IPS DF 6.9 (cell line): ENCODE data around the gene ITGB6.

ENCODE experiments used
- DNase-seq: peaks from one replicate; pipeline ENCODE4 v3.0.0-alpha.2; 2013; ENCODE audit warnings: low read depth, low spot score
- H3K27ac ChIP-seq: one replicate; pipeline ENCODE4 v1.5.1; 2013; ENCODE audit warnings: low read length, control low read depth
- H3K27me3 ChIP-seq: 2 replicates; pipeline ENCODE4 v1.6.1; 2013; ENCODE audit warnings: mild to moderate bottlenecking, low read length; ENCODE audit not compliant: control insufficient read depth, insufficient read depth
- H3K36me3 ChIP-seq: 2 replicates; pipeline ENCODE4 v1.6.1; 2013; ENCODE audit warnings: low read length; ENCODE audit not compliant: control insufficient read depth, insufficient read depth
- H3K4me1 ChIP-seq: 2 replicates; pipeline ENCODE4 v1.6.1; 2013; ENCODE audit warnings: low read length; ENCODE audit not compliant: control insufficient read depth, insufficient read depth
- H3K4me3 ChIP-seq: 2 replicates; pipeline ENCODE4 v1.5.1; 2013; ENCODE audit warnings: mild to moderate bottlenecking, low read length
- H3K9me3 ChIP-seq: 2 replicates; pipeline ENCODE4 v1.6.1; 2013; ENCODE audit warnings: low read length, inconsistent platforms; ENCODE audit not compliant: control insufficient read depth, insufficient read depth
- WGBS: extraction: QIAGEN DNeasy Blood & Tissue Kit; methylation state at CpG from one replicate; pipeline ENCODE4 v1.1.7; 2013; ENCODE audit warnings: mixed read lengths, missing lambda C conversion rate; ENCODE audit not compliant: insufficient read length, insufficient coverage; 5-methylcytosine and 5-hydroxymethylcytosine counted together

The ITGB6 gene

DNA sequence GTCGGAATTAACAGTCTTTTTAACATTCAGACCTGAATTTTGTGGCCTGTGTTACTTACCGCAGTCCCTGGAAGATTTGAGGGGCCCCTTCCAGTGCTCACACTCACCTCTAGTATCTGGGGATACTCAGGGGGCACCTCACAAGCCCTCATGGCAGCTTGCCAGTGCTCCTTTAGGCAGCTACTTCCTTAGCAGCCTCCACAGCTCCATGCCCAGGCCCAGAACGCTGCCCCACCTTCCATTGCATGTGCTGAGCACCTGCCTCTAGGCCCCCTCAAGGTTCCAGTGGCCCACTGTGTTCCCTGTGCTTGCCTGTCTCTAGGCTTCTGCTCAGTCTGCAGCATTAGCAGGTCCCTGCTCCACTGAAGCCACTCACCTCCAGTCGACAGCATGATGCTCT is 107.6 kb downstream of the ITGB6 start:
- Histone ChIP-seq H3K4me1 (no peaks in the 10 kb centered on the region), H3K27me3 (no peaks in the 10 kb centered on the region), H3K4me3 (no peak overlapping the region), H3K36me3 (no peaks in the 10 kb centered on the region), H3K27ac (no peak overlapping the region), H3K9me3 (peaks cover 12% of the 10 kb centered on the region)
- no peak for DNase-seq
- no CpG with 5 or more reads among the region's 4 CpGs for WGBS

DNA sequence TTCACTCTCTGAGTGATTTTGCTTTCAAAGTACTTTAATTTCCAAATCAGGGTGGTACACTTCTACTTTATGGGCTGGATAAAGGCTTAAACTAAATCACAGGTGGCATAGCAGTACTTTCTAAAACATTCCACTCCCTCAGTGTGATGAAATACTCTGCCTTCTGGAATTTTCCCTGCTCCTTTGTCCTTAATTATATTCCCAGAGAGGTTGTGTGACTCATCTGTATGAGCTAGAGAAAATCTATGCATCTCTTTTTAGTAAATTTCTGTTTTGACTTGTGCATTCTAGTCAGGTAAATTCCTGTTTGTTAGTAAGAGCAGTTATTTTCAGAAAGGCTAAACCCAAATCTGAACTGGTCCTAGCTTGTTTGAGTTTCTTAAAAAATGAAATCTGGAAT is 108.7 kb downstream of the ITGB6 start:
- Histone ChIP-seq H3K4me3 (no peak overlapping the region), H3K9me3 (peaks cover 13% of the 10 kb centered on the region), H3K27ac (no peak overlapping the region), H3K4me1 (no peaks in the 10 kb centered on the region), H3K36me3 (no peaks in the 10 kb centered on the region), H3K27me3 (no peaks in the 10 kb centered on the region)
- no peak for DNase-seq

DNA sequence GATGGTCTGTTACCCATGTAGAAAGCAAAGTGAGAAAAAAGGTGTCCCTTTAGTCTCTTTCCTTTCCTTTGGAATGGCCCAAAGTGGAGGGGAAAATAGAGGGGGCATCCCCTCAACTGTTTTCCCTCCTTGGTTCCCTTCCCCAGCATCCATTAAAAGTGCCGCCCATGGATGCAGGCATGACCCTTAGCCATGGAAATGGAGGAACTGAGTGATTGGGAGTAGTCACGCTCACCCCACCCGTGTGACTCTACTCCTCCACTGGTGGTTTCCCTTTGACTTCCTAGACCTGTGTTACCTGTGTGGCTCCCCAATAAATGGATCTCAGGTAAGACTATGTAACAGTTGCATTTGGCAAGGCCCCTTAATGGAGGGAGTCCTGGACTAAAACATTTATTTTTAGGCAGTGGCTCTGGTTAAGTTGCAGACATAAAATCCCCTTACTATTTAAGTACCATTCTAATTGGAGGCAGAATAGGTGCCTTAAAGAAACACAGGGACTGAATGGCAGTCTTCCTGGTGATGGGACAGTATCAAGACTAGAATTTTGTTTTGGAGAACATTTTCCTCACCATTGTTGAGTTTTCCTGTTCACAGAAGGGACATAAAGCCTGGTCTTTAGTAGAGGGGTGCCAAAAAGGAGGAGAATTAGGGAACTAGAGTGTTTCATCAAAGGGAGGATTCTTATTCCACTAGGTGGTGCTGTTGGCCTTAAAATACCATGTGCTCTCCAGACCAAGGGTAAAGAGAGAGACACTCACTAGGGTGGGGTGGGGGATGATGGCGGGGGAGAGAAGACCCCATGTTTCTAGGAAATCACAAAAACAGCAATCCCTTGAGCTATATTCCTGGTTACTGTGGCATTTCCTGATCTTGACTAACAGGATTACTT is 112.0 kb downstream of the ITGB6 start:
- Histone ChIP-seq H3K4me1 (no peaks in the 10 kb centered on the region), H3K27ac (no peak overlapping the region), H3K4me3 (no peak overlapping the region), H3K36me3 (no peaks in the 10 kb centered on the region), H3K9me3 (peaks cover 12% of the 10 kb centered on the region), H3K27me3 (no peaks in the 10 kb centered on the region)
- peak; percentile 5 for DNase-seq
- WGBS, result no CpG with 5 or more reads among the region's 4 CpGs

DNA sequence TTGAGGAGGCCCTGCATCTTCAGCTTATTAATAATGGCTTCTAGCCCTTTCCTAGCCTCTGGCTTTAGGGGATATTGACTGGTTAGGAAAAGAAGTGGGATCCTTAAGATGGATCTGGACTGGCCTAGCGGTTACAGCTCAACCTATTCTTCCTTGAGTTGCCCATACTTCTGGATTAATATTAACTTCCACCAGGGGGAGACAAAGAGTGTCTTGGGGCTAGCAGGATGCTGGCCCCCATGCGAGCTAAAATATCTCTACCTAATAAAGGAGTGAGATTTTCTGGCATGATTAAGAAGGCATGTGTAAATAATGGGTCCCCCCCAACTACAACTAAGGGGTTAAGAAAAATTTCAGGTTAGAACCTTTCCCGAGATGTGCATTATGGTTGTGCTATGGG is 114.4 kb downstream of the ITGB6 start:
- Histone ChIP-seq H3K27me3 (no peaks in the 10 kb centered on the region), H3K9me3 (peaks cover 12% of the 10 kb centered on the region), H3K27ac (no peak overlapping the region), H3K4me3 (no peak overlapping the region), H3K4me1 (no peaks in the 10 kb centered on the region), H3K36me3 (no peaks in the 10 kb centered on the region)
- DNase-seq, result no peak
- no CpG with 5 or more reads among the region's 3 CpGs for WGBS

GRCh38 chr2:160077912-160078810 is 121.9 kb downstream of the ITGB6 start:
- no CpG with 5 or more reads among the region's 4 CpGs for WGBS
- Histone ChIP-seq H3K9me3 (no peaks in the 10 kb centered on the region), H3K27ac (no peak overlapping the region)

DNA sequence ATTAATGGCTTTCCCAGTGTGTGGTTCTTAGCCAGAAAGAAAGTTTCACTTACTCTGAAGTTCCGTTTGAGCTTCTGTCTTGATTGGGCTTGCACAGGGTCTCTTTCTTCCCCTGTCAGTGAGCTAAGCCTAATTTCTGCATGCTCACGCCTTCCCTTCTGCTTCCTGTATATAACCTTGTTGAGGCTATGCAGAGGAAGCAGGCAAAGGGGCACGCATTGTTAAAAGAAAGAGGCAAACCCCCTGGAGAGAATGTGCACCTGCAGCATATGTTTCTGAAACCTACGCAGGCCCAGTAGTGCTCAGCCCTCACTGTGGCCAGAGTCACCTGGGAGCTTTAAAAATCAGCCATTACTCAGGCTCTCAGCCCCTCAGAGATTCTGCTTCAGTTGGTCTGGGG is 123.2 kb downstream of the ITGB6 start:
- no peak for DNase-seq
- H3K36me3 ChIP-seq, result no peaks in the 10 kb centered on the region
- no peak overlapping the region for H3K27ac ChIP-seq
- H3K27me3 ChIP-seq, result no peaks in the 10 kb centered on the region
- WGBS, result no CpG with 5 or more reads among the region's 4 CpGs
- H3K9me3 ChIP-seq, result no peaks in the 10 kb centered on the region
- no peak overlapping the region for H3K4me3 ChIP-seq
- no peaks in the 10 kb centered on the region for H3K4me1 ChIP-seq

More at GRCh38 chr2:160077912-160078810, 121.9 kb downstream of the ITGB6 start:
- H3K36me3 ChIP-seq, result no peaks in the 10 kb centered on the region
- H3K4me1 ChIP-seq, result no peaks in the 10 kb centered on the region
- H3K4me3 ChIP-seq, result no peak overlapping the region
- DNase-seq, result no peak
- no peaks in the 10 kb centered on the region for H3K27me3 ChIP-seq

GRCh38 chr2:160076241-160076640 is 123.8 kb downstream of the ITGB6 start:
- no peak overlapping the region for H3K27ac ChIP-seq
- H3K4me1 ChIP-seq, result no peaks in the 10 kb centered on the region
- no CpG with 5 or more reads among the region's 2 CpGs for WGBS

GRCh38 chr2:160075171-160075570 is 124.9 kb downstream of the ITGB6 start:
- no peak for DNase-seq
- Histone ChIP-seq H3K36me3 (no peaks in the 10 kb centered on the region), H3K4me3 (no peak overlapping the region), H3K27ac (no peak overlapping the region), H3K4me1 (no peaks in the 10 kb centered on the region), H3K9me3 (no peaks in the 10 kb centered on the region), H3K27me3 (no peaks in the 10 kb centered on the region)
- WGBS, result no CpG with 5 or more reads among the region's 5 CpGs

More at GRCh38 chr2:160076241-160076640, 123.8 kb downstream of the ITGB6 start:
- Histone ChIP-seq H3K36me3 (no peaks in the 10 kb centered on the region), H3K9me3 (no peaks in the 10 kb centered on the region), H3K4me3 (no peak overlapping the region), H3K27me3 (no peaks in the 10 kb centered on the region)
- DNase-seq, result no peak

- WGBS, result no CpG with 5 or more reads among the region's 2 CpGs
- Histone ChIP-seq H3K9me3 (no peaks in the 10 kb centered on the region), H3K4me3 (no peak overlapping the region), H3K36me3 (no peaks in the 10 kb centered on the region), H3K27me3 (no peaks in the 10 kb centered on the region), H3K4me1 (no peaks in the 10 kb centered on the region), H3K27ac (no peak overlapping the region)
- no peak for DNase-seq
These were observed 126.7 kb downstream of the ITGB6 start for GRCh38 chr2:160073284-160073888.

- Histone ChIP-seq H3K36me3 (no peaks in the 10 kb centered on the region), H3K9me3 (no peaks in the 10 kb centered on the region), H3K4me3 (no peak overlapping the region), H3K27me3 (no peaks in the 10 kb centered on the region), H3K4me1 (no peaks in the 10 kb centered on the region), H3K27ac (no peak overlapping the region)
- no peak for DNase-seq
- WGBS, result 100% methylated on average over 2 of the region's 2 CpGs
These were observed 131.2 kb downstream of the ITGB6 start for GRCh38 chr2:160068906-160069305.
